HG03066 (cell line): Measurements from ENCODE around the gene C1orf232.

ENCODE experiments used
- ATAC-seq: cut with Tn5 transposase; IDR thresholded peaks from one replicate; pipeline ENCODE4 v1.9.1; 2021; ENCODE audit warnings: low read depth; ENCODE audit not compliant: unreplicated experiment

C1orf232 gene

GRCh38 chr1:26125382-26125781 is 43.4 kb downstream of the C1orf232 start:
- no peak for ATAC-seq

DNA sequence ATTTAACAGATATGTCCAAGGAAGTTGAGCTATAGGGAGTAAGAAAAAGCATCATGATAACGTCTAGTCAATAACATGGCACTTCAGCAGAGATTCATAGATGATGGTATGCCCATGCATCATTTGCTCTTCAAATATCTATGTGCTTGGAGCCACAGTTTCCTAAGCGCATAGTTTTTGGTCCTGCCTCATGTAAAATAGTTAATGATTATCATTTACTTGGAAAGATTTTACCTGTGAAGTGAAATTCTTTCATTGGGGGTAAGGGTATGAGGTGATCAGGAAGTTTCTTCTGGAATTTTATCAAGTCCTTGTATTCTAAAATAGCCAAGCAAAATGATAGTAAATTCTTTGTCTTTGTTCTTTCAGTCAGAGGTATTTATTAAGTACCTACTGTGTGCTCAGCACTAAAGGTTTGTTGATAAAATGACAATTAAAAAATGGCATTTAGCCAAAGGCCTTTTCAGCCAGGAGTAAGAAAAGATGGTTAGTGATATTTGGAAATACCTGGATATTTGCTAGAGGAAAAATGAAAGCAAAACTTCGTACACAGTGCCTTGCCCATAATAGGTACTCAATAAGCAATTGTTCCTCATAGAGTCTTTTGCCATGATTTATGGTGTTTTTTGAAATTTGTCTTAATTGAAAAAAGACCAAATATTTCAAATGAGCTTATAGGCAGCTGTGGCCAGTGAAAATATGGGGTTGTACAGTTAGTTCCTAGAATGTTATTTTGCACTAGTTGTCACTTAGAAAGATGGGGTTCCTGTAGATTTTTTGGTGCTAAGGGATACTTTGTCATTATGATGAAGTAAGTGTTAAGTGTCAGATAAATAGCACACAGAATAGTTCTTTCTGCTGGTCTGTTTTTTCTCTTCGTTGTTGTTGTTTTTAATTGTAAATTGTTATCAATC is 44.1 kb downstream of the C1orf232 start:
- ATAC-seq: no peak

GRCh38 chr1:26122988-26123973 is 45.5 kb downstream of the C1orf232 start:
- ATAC-seq: no peak

- no peak for ATAC-seq
Observed at GRCh38 chr1:26121854-26122773, 46.6 kb downstream of the C1orf232 start.

GRCh38 chr1:26119892-26120608 is 48.7 kb downstream of the C1orf232 start:
- ATAC-seq: no peak

- ATAC-seq: no peak
Observed at GRCh38 chr1:26114165-26114927, 54.4 kb downstream of the C1orf232 start.
